Endometrial microvascular endothelial cells (primary cell): Measurements from ENCODE around the gene THRSP. TPM values are rescaled to one million over a fixed set of nuclear protein-coding genes. Genes with fewer than 3 reads are reported as not detected.

Experiments
- total RNA-seq: library from RNA; depleted of rRNA; stranded (reverse); fragments of >200 nt; gene quantifications from one replicate; pipeline ENCODE4 v1.2.3, GENCODE V29; 2015; ENCODE audit errors: inconsistent ontology term

Gene THRSP
- total RNA-seq, 1 donor from 2014 or later: not detected

Other genes with a start within 250 kb of the THRSP start
- 8.5 TPM for gene RSF1, start 243.1 kb upstream of the THRSP start, total RNA-seq
- gene AAMDC, start 242.7 kb upstream of the THRSP start, total RNA-seq: 70.6 TPM
- gene INTS4, start 69.2 kb upstream of the THRSP start, total RNA-seq: 23.5 TPM
- 1.7 TPM for gene KCTD14, start 40.6 kb upstream of the THRSP start, total RNA-seq
- 149 TPM for gene NDUFC2, start 16.0 kb downstream of the THRSP start, total RNA-seq
- gene ALG8, start 75.8 kb downstream of the THRSP start, total RNA-seq: 57.9 TPM
- 8.1 TPM for gene KCTD21, start 124.8 kb downstream of the THRSP start, total RNA-seq
- gene USP35, start 125.1 kb downstream of the THRSP start, total RNA-seq: 7.9 TPM